ENCODE results near the gene BMP3.

Gene BMP3

DNA sequence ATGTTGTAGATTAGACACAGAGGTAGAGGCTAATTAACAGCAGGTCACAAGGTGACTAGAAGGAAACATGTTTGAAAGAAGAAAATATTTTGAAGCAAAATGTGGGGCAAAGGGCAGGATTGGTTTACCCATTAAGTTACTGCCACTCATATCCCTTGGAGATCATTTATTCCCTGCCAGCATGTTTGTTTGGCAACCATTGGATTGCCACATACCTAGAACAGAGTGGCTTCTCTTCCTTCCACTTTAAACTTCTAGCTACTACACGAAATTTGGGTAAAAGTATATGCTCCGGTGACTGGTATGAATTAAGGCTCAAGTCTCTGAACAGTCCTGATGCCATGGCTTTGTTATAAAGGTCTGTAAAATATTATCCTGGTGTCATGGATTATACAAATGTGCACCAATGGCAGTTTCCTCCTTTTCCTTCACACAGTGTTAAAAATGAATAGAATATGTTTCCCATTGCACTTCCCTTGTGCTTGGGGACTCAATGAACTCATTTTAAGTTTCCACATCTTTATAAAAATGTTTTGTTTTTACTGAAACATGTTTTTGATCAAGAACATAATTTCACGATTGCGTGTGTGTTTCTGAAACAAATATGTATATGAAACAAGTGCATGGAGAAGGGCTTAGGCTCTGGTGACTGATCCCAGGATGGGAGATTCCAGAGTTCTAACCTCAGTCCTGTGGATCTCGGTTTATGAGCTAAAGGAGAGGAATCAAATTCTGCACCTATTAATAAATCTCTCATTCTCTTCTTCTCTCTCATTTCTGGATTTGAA is 12.3 kb downstream of the BMP3 start:
- no peak for DNase-seq

DNA sequence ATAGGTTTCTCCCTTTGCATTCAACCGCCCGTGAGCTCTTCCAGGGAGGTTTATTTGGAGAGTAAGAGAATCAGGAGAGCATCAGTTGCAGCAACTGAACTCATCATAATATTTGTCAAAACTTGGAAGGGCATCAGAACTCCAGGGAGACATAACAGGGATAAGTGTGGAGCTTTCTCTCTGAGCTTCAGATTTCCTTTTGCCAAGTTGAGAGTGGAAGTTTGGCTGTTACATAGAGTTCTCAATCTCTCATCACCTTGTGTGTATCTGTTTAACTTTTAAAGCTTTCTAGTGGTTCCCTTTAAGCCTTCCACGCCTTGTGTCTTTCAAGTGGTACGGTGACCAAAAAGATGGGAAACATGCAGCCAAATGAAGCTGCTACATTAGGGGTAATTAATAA is 18.8 kb downstream of the BMP3 start:
- no peak for DNase-seq

DNA sequence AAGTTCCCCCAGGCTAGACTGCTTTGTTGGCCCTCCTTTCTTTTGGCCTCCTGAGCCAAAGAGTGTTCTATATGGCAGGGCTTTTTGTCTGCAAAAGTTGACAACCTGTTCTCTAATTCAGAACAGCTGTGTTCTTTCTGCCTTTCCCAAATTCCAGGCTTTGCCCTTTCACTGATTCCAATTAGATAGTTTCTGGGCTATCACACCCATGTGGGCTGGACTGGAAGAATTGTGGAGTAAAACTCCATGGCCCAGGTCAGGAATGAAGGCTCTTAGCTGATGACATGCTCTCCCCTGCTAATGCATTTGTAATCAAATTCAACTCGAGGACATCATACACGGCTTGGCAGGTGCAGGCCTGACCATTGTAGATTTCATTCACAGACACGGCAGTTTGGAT is 19.4 kb downstream of the BMP3 start:
- DNase-seq: no peak

DNA sequence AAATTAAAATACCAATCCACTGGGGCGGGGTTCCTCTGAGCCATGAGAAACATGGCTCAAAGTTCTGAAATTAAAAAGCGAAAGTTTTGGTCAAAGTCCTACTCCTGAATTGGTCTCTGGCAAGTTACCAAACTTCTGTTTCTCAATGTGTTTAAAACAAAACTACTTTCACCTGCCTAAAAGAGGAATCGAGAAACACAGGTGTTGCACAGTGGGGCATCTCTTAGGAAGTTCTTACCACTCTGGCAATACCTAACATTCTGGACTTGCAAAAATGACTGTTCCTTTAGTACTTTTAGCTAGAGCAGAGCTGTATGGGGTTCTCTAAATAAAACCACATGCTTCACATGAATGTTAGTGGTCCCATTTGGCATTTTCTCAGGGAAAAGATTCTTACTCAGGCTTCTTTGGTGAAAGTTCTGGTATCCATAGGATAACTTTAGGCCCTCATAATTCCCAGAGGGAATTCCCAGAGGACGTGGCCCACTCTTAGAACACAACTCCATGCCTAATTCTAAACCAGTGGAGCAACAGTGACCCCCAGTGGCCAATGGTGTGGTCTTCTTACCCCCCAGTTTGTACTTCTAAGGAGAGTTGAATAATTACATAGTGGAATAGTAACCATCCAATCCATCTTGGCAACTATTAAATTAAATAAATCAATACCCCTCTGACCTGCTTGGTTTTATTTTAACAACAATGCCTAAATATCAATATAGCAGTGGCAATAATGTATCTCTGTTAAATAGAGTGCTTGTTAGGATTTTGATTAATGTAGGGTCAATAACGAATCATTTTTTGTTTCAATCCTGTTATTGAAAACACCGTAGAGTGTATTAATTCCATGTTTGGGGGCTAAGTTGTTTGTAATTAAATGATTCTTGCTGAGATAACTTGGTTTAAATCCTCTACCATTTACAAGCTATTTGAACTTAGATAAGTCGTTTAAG is 21.9 kb downstream of the BMP3 start:
- DNase-seq: peak; percentile 52 to 72

DNA sequence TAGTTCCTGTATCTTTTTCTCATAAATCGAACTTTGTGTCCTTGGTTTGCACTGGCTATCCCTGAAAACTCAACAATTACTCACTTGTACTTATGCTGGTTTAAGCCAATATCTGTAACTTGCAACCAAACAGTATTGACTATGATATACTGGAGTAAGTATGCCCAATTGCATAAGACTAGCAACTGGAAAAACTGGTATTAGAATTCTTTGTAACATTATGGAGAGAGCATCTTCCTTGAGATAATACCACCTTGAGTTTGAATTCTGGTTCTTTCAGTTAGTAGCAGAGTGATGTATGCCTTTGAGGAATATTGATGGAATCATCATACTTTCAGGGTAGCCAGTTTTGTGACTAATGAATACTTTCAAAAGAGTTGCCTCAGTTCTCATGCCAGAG is 28.1 kb downstream of the BMP3 start:
- DNase-seq: no peak

DNA sequence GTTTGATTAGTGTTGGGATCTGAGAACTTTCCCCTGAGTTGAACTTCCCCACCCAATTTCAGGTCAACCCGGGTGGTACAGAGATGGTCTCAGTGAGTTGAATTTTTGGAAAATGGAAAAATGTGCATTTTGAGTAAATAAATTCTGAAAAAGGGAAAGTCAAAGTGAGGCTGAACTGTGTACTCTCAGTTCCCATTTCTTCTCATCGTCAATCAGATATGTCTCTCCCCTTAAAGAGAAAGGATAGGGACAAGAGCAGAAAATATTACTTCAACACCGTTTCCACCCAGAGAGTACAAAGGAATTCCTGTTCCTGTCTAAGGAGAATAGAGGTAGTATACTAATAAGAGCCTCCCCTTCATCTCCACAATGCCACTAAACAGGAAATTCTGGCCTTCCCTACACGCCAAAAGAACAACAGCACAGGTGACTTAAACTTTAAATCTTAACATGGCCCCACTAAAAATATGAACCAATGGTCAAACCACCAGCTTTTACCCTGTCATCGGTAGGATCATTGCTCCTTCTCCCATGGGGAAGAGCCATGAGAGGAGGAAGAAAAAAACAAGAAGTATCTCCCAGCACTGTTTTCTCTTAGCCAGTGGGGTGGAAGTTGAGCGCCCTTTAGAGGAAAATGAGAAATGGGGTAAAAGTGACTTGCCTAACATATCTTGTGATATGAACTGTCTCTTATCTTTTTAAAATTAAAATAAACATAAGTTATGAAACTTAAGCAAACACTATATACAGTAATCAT is 30.3 kb downstream of the BMP3 start:
- no peak for DNase-seq

DNA sequence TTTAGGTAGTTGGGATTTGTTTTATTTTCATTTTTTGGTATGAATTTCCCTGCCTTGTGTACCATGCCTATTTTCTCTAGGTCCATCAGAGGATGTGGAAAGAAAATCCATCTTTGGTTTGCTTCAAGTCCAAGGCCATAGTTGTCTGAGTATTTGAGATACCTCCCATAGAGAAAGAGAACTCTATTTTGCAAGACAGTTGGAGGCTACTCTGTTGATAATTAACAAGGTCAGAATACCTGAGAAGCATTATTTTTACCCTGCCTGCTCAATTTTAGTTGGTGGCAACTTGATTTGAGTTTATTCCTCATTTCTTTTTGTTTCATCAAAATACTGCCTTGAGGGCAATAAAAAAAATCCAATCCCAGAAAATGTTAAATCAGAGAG is 30.8 kb downstream of the BMP3 start:
- DNase-seq: no peak

DNA sequence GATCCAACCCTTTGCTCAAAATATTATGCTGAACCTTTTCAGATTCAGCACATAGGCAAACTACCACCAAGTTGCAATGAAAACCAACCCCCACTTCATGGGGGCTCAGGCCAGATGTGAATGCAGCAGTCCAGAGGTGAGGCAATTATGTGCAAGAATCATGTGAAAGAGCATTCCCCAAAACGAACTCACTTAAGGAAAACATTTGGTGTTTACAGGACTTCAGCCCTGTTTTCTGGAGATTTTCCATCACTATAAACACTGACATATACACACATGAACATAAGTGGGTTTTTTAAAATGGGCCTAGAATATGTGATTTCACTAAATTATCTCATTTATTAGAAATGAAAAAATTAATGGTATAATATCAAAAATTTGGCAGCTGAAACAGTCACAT is 31.5 kb downstream of the BMP3 start:
- no peak for DNase-seq

DNA sequence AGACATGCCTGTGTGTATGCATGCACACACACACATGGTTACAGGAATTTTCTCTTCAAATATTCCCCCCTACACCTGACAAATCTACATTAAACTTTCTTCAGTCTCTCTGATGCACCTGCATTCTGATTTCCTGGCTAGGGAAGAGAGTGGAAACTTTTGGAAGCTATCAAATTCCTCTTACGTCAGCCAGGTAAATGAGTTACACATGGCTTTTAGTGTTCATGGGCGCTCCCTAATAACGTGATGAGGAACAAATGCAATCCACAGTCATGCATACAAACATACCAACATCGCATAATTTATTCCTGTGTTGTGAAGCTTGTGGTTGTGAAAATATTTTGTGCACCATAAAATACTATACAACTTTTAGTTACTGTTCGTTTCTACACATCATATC is 34.9 kb downstream of the BMP3 start:
- DNase-seq: no peak

DNA sequence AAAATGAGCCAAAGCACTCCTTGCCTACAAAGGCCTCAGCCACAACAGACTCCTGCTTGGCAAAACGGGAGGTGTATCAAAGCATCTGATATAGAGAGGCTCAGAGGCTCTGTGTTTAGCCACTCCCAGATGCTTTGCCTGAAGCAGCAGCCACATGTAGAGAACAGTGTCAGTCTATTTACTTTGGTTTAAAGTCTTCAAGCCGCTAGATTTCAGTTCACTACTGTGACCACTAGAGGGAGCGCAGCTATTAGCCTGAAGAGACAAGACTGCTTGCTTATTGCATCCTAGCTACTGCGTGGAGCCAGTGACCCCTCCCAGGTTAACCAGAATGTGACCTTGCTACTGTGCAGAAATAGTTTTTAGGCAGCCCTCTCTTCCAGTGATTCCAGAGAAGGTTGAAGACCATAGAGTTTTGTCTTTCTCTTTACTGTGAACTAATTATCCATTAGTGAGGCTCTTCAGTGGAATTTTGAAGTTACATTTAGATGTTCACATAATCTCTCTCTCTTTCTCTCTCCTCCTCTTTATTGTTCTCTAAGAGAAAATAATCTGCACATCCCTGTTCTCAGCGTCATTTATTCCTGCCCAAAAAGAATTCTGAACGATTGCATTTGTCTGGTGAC is 39.3 kb downstream of the BMP3 start:
- peak; percentile 68 to 86 for DNase-seq

DNA sequence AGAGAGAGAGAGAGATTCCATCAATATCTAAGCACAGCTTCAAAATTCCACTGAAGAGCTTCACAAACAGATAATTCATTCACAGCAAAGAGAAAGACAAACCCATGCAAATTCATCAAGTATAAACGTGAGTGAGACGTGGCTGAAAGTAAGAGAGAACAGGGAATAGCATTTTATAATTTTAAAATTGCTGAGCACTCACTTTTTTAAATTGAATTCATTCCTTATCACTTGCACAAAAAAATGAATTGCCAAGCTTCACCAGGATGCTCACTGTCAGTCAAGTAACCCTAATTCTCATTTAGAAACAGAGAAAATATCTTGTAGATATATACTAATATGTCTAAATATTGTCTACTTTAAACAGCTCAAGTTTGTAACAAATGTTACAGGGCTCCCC is 40.5 kb downstream of the BMP3 start:
- no peak for DNase-seq

DNA sequence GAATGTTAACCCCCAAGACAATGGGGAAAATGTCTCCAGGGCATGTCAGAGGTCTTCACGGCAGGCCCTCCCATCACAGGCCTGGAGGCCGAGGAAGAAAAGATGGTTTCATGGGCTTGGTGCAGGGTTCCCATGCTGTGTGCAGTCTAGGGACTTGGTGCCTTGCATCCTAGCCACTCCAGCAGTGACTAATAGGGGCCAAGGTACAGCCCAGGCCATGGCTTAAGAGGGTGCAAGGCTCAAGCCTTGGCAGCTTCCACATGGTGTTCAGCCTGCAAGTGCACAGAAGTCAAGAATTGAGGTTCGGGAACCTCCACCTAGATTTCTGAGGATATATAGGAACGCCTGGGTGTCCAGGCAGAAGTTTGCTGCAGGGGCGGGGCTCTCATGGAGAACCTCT is 50.6 kb downstream of the BMP3 start:
- DNase-seq: no peak

DNA sequence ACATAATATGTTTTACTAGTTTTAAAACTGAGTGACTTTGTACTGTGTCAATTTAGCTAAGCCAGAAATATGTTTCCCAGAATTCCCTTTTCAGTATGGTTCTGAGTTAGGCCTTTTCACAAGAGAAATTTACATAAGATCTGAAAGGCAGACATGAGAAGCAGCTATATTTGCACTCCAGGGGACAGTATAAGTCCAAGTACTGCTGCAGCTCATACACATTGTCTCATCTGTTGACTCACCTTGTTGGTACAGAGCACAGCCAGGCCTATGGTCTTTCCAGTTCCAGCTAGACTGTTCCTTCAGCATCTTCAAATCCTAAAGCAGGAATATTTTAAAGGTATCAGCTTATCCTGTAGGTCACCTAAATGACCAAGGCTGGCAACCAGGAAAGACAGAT is 53.5 kb downstream of the BMP3 start:
- DNase-seq: peak in 1 of 2 experiments; percentile 12

DNA sequence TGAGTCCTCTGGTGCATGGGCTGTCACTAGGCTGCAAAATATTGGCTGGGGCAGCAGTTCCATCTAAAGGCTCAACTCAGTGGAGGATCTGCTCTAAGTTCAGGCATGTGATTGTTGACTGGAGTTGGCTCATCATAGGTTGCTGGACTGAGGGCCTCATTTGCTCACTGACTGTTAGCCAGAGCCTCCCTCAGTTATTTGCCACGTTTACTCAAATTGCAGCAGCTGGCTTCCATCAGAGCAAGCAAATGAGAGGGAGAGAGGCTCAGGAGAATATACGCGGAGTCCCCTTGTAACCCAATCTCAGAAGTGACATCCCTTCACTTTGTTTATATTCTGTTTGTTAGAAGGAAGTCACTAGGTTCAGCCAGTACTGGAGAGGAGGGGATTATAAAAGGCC is 54.1 kb downstream of the BMP3 start:
- peak in 1 of 2 experiments; percentile 5 for DNase-seq

DNA sequence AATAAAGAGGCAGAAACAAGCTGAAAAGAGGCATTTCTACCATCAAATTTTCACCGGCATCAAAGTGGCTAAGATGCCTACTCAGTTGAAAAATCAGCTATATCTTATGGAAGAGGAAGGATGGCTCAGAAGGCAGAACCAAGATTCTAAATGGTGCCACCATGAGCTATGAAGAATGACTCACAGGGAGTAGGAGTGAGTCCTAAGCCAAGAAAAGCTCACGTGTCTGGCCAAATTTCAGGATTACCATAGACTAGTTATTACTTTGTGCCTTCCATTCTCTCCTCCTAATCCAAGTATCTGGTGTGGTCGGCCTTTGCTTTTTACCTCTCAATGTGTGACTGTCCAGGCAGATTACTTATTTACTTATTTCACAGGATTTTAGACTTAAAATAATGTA is 54.8 kb downstream of the BMP3 start:
- no peak for DNase-seq

DNA sequence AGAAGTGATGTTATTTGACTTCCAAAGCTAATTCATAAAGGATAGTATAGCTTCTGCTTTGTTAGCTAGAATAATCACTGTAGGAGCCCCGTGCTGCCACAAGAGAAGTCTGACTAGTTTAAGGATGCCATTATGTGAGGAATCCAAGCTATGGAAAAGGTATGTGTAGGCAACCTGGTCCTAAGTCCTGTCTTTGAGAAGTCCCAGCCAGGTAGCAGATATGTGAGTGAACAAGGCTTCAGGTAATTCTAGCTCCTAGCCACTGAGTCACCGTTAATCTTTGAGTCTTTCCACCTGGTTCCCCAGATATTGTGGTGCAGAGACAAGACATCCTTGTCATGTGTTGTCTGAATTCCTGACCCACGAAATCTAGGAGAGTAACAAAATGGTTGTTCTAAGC is 55.5 kb downstream of the BMP3 start:
- DNase-seq: no peak

DNA sequence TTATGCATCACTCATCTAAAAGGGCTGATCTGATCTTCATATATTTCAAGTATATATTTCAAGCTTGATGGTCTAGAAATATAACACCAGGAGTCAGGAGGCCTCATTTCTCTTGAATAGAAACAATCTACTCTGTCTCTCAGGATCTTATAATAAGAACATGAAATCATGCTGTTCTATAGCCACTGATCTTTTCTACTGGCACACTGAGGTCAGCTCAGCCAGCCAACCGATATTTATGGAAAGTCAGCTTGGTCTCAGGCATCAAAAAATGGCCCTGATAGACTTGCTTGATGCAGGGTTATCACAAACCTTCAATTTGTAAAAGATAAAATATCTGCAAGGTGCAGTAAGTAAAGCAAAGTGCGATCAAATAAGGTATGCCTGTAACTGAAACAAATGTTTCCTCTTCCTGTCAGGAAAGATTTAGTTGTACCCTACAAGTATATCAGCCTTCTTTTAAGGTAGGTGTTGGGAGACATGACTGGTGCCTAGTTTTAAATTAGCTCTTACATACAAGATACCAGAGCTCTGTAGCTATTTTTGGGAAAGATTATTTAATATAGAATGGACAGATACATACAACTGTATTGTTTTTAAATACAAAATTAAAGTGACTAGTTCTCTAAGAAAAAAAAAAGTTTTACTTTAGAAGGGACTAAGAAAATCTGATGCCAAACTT is 63.4 kb downstream of the BMP3 start:
- DNase-seq: no peak

DNA sequence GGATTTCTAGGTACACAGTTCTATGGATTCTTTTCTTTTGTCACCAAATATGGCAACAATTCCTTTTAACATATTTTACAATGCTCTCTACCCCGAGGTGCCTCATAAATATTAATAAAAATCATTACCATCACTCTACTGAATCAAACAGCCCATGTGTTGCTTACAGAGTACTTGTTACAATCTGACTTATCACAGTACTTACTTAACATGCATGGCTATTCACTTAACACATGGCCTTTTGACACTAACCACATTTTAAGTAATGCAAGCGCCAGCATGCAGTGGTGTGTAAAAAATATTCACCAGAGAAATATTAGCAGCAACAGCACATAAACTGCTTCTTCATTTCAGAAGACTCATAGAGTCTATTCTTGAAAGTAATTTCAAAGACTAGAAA is 64.9 kb downstream of the BMP3 start:
- no peak for DNase-seq

DNA sequence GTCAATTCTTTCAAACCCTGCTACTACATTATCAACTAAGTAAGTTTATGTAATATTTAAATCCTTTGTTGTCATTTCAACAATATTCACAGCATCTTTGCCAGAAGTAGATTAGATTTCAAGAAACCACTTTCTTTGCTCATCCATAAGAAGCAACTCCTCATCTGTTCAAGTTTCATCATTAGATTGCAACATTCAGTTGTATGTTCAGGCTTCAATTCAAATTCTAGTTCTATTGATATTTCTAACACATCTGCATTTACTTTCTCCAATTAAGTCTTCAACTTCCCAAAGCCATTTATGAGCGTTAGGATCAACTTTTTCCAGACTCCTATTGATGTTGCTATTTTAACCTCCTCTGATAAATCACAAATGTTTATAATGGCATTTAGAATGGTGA is 66.1 kb downstream of the BMP3 start:
- DNase-seq: no peak

DNA sequence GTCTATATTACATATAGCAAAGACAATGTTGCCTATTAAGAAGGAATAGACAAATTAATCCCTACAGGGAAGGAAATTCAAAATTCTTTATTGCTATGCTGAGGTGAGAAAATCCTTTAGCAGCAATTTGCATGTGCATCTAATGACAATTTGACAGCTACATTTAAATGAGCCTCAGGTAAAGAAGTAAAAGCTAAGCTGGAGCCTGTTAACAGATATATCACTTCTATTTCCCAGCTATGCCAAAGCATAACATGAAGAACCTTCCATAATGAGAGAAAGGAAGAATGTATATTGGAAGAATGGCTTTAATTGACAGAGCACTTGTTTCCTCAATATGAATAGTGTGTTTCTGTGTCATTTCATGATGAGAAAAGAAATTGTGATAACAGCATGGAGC is 71.6 kb downstream of the BMP3 start:
- DNase-seq: no peak

DNA sequence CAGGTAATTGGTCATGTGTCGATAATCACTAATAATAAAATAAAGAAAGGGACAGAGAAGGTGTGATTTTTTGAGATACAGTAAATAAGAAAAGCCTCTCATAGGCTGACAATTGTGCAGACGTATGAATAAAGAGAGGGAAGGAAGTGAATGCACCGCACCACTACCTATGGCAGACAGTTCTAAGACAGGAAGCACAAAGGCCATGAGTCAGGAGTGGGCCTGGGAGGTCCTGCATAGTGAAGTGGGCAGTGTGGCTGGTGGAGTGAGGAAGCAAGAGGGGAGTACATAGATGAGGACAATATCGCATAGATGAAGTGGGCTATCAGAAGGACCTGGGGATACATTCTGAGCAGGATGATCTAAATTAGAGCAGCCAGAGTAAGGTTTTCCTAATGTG is 75.6 kb downstream of the BMP3 start:
- DNase-seq: no peak
